SH-SY5Y (cell line): ENCODE data around the gene RIC1.

ENCODE experiments used
- GATA2 ChIP-seq: IDR thresholded peaks from 2 replicates; pipeline ENCODE4 v1.6.1; 2011; ENCODE audit warnings: mild to moderate bottlenecking, low read depth, low read length
- GATA3 ChIP-seq: IDR thresholded peaks from 2 replicates; pipeline ENCODE4 v1.6.1; 2011; ENCODE audit warnings: low read depth, mild to moderate bottlenecking, low read length, moderate library complexity

Gene RIC1

DNA sequence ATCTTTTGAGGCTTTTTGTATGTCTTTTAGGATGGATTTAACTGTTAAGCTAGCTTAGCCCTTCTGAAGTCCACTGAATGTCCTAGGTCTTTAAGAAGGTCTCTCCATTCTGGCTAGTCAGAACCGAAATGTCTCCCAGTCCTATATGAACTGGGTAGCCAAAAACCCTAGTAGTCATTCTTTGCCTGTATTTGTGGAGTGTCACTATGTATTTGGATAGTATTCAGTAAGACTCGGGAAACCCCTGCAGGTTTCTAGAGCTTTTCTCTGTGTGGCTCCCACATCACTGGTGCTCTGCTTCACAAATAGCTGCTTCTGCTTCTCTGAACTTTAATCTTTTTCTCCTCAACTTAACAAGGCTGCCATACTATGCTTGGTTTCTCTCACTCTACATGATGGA, 68.0 kb downstream of the RIC1 start:
- no peak for TF ChIP-seq GATA3
- no peak for TF ChIP-seq GATA2

DNA sequence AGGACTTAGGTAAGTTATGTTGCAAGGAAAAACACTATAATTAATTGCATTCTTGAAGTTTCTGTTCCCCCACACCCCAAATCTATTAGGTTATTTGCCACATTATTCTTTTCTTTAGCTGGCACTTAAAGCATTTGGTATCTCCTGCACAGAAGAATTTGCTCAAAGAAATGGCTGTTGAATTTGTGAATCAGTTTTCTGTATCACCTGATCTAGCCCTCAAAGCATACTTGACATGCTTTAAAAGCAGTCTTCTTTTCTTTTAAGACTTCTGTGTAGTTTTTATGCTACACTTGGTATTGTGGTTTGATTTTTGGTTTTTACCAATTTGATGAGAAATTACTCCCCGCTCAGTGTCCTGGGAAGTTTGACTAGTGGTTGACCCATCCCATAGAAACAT, 69.1 kb downstream of the RIC1 start:
- no peak for TF ChIP-seq GATA3
- TF ChIP-seq GATA2, result no peak

GRCh38 chr9:5698810-5699556, 70.1 kb downstream of the RIC1 start:
- TF ChIP-seq GATA3, result no peak
- no peak for TF ChIP-seq GATA2

- no peak for TF ChIP-seq GATA2
- TF ChIP-seq GATA3, result no peak
Observed at GRCh38 chr9:5708414-5708813, 79.5 kb downstream of the RIC1 start.

GRCh38 chr9:5712651-5713390, 83.9 kb downstream of the RIC1 start:
- no peak for TF ChIP-seq GATA3
- no peak for TF ChIP-seq GATA2

GRCh38 chr9:5714501-5715401, 85.8 kb downstream of the RIC1 start:
- TF ChIP-seq GATA3 (no peak), GATA2 (no peak)

- no peak for TF ChIP-seq GATA3
- no peak for TF ChIP-seq GATA2
Observed at GRCh38 chr9:5715548-5716127, 86.7 kb downstream of the RIC1 start.

DNA sequence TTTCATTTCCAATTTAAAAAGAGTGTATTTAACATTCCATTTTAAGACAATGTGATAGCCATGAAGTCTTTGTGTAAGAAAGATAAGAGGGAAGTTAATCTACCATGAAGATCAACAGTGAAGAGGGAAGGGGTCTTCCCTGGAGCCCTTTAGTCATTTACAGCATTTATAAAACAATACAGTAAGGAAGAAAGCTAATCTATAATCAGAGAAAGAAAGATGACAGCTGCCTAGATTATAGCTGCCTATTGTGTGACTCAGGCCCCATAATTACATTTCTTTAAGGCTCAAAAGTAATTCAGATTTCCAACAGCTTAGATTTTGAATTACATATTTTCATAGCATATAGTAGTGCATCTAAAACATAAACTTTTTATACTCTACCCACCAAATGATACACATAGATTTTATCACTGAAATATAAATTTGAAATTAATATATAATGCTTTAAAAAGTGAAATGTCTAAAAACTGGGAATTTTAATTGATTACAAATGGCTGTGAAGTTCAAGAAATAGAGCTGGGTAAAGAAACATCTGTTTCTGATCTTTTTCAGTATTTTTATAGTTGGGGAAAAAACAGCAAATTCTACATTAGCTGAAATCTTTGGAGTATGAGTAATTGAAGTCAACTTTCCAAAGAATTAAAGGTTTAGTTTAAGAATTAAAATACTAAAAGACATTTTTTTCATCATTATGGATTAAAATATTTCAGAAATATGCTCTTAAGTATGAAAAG, 89.6 kb downstream of the RIC1 start:
- no peak; the same call in 1 of the 2 replicates for TF ChIP-seq GATA3
- no peak for TF ChIP-seq GATA2

- TF ChIP-seq GATA2 (no peak), GATA3 (no peak)
Observed at GRCh38 chr9:5719100-5719926, 90.4 kb downstream of the RIC1 start.

DNA sequence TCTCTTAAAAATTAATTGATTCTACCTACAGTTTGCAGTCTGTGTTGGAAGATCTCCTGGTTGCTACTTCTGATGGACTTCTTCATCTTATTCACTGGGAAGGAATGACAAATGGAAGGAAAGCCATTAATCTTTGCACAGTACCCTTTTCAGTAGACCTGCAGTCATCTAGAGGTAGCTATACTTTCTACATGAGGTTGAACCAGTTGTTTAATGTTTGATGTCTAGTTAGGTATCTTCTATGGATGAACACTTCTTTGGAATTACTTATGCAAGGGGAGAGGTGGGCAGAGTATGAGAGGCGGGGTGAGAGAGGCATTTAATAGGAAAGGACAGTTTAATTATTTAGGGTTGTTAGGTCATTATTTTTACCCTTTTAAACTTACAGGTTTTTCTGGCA, 91.2 kb downstream of the RIC1 start:
- TF ChIP-seq GATA2 (no peak), GATA3 (no peak)

DNA sequence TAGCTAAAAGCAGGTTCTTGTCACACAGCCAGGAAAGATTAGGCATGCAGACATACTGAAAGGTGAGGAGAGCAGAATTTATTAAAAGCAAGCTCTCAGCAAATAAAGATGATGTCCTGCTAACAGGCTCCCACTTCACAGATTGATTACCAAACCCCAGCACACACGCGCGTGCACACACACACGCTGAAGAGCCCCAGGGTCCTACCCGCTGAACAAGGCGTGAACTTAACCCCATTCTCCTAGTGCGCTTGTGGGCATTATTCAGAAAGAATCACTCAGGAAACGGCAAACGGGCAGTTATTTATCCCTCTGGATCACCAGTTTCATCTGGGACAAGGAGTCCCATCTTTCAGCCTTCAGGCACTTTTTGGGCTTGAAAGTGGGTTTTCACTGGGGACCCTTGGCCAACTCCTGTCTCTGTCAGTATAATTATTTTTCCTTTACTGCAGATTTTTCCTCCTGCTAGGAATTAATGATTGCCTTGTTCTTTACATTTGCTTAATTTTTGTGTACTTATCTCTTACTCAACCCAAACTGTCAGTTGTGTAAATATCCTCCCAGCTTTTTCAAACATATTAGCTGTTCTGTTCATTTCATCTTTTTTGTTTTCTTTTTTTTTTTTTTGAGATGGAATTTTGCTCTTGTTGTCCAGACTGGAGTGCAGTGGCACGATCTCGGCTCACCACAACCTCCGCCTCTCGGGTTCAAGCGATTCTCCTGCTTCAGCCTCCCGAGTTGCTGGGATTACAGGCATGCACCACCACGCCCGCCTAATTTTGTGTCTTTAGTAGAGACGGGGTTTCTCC, 92.6 kb downstream of the RIC1 start:
- TF ChIP-seq GATA3, result no peak

DNA sequence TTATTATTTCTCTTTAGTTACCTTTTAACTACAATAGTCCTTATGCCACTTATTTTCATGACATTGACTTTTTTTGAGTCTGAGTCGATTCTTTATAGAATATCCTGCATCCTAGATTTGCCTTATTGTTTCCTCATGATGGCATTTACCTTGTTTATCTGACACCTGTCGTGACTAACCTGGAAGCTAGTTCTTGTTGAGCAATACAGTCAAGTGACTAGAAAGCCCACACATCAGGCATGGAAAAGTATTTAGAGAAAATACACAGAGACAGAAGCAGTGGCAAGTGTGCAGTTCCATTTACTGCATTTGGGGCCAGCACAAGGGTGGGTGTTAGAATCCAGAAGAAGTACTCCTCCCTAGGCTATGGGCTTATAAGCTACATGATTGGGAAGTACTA, 106.2 kb downstream of the RIC1 start:
- no peak for TF ChIP-seq GATA2
- TF ChIP-seq GATA3, result no peak
